Tibial artery (tissue), 4 donors: Measurements from ENCODE around the gene KIAA0753.

Experiments
- DNase-seq, 2 donors: peaks; one replicate each; pipeline ENCODE4 v3.0.0-alpha.2; 2019
- H3K27ac ChIP-seq, 2 donors: fragments of 200-600 bp; sonication (generic) in 1 of 2; 1 replicate in 1 of 2; 2 replicates in 1 of 2; pipeline ENCODE4 v1.5.1; 2018 to 2019; ENCODE audit warnings: mild to moderate bottlenecking in 1 of 2
- H3K27me3 ChIP-seq, 2 donors: fragments of 200-600 bp; sonication (generic) in 1 of 2; one replicate each; pipeline versions ENCODE4 v1.5.1 to v1.6.0; 2016 to 2019
- H3K36me3 ChIP-seq, 3 donors: fragments of 200-600 bp; sonication (generic) in 2 of 3; one replicate each; pipeline ENCODE4 v1.5.1; 2016 to 2019; ENCODE audit warnings: mild to moderate bottlenecking in 2 of 3
- H3K4me1 ChIP-seq, 4 donors: fragments of 200-600 bp; sonication (generic) in 2 of 4; 1 replicate in 3 of 4; 2 replicates in 1 of 4; pipeline ENCODE4 v1.5.1; 2016 to 2019
- H3K4me3 ChIP-seq, 2 donors: fragments of 200-600 bp; sonication (generic) in 1 of 2; 1 replicate in 1 of 2; 2 replicates in 1 of 2; pipeline ENCODE4 v1.5.1; 2018 to 2019; ENCODE audit warnings: mild to moderate bottlenecking in 2 of 2
- H3K9me3 ChIP-seq, 3 donors: fragments of 200-600 bp; sonication (generic) in 1 of 3; one replicate each; pipeline ENCODE4 v1.5.1; 2016 to 2019
- intact Hi-C: fragments of 100-400 bp; cut with DNase I; formaldehyde crosslinking; loops from one replicate; pipeline ENCODE4 v1.15.0; 2023; ENCODE audit warnings: low total_unique reads
- TF ChIP-seq, protein P1 (sequence below), 2 experiments: fragments of 200-600 bp in 1 of 2; fragments of 450-650 bp in 1 of 2; IDR thresholded peaks; one replicate each; pipeline ENCODE4 v1.5.1; 2017 to 2019; ENCODE audit warnings: antibody characterized with exemption in 2 of 2, mild to moderate bottlenecking in 1 of 2, moderate library complexity in 1 of 2

KIAA0753 gene

DNA sequence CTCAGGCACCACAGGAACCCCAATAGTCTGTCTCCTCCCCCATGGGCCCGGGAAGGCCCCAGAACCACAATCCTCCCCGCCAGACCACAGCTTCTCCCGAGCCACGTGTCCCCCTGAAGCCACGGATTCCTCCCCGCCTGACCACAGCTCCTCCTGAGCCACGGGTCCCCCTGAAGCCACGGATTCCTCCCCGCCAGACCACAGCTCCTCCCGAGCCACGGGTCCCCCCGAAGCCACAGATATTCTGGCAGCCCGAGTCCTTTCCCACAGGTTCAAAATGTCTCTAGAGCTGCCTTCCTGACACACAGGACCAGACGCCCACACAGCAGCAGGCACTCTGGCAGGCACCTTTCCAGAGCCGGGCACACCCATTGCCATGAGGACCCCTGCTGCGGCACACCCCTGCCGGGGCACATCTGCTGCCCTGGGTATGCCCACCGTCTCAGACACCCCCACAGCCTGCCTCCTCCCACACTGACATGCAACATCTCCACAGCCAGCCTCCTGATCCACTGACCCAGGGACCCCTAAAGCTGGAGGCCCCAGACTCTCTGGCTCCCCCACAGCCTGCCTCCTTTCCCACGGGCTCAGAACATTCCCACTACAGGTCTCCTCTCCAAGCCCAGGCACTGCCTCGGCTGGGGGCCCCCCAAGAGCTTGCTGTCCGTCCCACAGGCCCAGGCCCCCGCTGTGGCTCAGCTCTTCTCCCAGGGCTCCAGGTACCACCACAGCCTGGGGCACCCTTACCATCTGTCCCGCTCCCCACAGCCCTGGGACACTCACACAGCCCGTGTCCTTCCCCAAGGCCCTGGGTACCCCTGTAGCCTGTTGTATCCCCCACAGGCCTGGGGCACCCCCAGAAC is 2.2 kb downstream of the KIAA0753 start:
- no peak overlapping the region for H3K27ac ChIP-seq
- H3K36me3 ChIP-seq = peaks cover 14 to 19% (median 16%) of the 10 kb centered on the region in 3 donors
- H3K9me3 ChIP-seq = no peaks in the 10 kb centered on the region
- no peaks in the 10 kb centered on the region for H3K27me3 ChIP-seq
- intact Hi-C loops = no loop called here
- peak in 1 of 2 donors; percentile 64 for DNase-seq
- H3K4me3 ChIP-seq = no peak overlapping the region
- TF ChIP-seq, protein P1, sequence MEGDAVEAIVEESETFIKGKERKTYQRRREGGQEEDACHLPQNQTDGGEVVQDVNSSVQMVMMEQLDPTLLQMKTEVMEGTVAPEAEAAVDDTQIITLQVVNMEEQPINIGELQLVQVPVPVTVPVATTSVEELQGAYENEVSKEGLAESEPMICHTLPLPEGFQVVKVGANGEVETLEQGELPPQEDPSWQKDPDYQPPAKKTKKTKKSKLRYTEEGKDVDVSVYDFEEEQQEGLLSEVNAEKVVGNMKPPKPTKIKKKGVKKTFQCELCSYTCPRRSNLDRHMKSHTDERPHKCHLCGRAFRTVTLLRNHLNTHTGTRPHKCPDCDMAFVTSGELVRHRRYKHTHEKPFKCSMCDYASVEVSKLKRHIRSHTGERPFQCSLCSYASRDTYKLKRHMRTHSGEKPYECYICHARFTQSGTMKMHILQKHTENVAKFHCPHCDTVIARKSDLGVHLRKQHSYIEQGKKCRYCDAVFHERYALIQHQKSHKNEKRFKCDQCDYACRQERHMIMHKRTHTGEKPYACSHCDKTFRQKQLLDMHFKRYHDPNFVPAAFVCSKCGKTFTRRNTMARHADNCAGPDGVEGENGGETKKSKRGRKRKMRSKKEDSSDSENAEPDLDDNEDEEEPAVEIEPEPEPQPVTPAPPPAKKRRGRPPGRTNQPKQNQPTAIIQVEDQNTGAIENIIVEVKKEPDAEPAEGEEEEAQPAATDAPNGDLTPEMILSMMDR (IDR thresholded peaks at IDR 0.05) = no peak
- peaks cover 0 to 28% (median 21%) of the 10 kb centered on the region in 4 donors for H3K4me1 ChIP-seq

DNA sequence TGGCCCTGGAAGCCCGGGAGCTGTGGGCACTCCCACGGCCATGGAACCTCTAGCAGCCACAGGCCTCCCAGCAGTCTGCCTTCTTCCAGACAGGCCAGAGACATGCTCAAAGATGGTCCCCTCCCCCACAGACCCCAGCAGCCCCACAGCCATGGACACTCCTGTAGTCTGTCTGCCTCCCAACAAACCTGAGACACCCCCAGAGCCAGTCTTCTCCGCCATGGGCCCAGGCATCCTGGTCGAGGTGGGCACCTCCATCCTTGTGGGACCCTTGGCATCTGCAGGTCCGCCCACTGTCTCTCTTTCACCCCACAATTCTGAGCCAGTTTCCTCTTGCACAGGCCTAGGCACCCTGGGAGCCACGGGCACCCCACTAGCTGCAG is 3.1 kb downstream of the KIAA0753 start:
- intact Hi-C loops = no loop called here
- Histone ChIP-seq H3K4me3 (no peak overlapping the region), H3K27me3 (no peaks in the 10 kb centered on the region), H3K36me3 (peaks cover 19 to 26% (median 24%) of the 10 kb centered on the region in 3 donors), H3K4me1 (peaks cover 0 to 28% (median 21%) of the 10 kb centered on the region in 4 donors), H3K9me3 (no peaks in the 10 kb centered on the region), H3K27ac (no peak overlapping the region)
- TF ChIP-seq, protein P1 (IDR thresholded peaks at IDR 0.05) = no peak
- peak in 1 of 2 donors; percentile 61 for DNase-seq

DNA sequence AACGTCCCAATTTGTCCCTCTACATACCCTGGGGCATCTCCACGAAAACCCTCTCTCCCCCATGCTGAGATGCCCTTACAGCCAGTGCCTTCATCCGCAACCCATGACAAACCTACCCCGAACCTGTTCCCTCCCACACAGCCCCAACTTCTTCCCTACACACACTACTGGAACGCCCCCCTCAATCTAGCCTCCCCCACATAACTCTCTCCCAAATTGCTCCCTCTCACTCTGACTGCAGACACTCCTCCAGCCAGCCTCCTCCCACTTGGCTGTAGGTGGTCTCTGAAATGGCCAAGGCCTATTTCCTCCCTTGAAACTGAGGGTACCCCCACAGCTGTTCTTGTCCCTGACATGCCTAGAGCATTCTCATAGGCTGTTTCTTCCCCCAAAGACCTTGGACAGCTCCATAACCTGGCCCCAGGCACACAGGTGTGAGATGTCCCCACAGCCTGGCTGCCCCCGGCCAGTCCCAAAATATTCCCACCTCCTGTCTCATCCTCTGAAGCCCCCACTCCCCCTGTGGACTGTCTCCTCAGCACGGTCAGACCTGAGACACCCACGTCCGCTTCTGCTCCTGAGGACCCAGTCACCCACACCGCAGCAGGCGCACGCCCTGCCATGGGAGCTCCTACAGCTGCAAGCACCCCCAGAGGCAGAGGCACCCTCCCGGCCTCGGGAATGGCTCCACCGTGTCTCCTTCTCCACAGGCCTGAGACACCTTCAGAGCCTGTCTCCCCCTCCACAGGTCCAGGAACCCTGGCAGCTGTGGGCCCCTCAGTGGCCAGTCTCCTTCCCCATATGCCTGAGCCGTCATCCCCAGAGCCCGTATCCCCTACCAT is 3.7 kb downstream of the KIAA0753 start:
- Histone ChIP-seq H3K4me1 (peaks cover 0 to 24% (median 20%) of the 10 kb centered on the region in 4 donors), H3K27me3 (no peaks in the 10 kb centered on the region), H3K9me3 (no peaks in the 10 kb centered on the region), H3K4me3 (no peak overlapping the region), H3K36me3 (peaks cover 25 to 31% (median 28%) of the 10 kb centered on the region in 3 donors), H3K27ac (no peak overlapping the region)
- DNase-seq = peak in 1 of 2 donors; percentile 64
- TF ChIP-seq, protein P1 (IDR thresholded peaks at IDR 0.05) = no peak
- intact Hi-C loops = no loop called here

DNA sequence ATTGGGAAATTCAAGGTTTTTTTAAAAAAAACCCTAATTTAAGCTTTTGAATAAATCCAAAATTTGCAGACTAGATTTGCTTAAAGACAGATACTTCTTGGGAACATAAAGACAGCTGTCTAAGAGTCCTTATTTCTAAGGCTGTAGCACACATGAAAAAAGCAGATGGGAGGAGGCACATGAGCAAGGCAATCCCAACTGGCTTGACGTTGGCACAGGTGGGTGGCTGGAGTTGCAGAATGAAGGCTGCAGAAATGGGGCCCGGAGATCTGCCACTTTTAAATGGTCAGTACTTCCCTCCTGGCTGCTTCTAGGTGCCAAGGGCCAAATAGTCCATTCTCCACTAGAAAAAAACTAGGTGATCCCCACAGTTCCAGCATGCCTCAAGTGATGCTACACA is 4.4 kb downstream of the KIAA0753 start:
- intact Hi-C loops = no loop called here
- TF ChIP-seq, protein P1 (IDR thresholded peaks at IDR 0.05) = no peak

DNA sequence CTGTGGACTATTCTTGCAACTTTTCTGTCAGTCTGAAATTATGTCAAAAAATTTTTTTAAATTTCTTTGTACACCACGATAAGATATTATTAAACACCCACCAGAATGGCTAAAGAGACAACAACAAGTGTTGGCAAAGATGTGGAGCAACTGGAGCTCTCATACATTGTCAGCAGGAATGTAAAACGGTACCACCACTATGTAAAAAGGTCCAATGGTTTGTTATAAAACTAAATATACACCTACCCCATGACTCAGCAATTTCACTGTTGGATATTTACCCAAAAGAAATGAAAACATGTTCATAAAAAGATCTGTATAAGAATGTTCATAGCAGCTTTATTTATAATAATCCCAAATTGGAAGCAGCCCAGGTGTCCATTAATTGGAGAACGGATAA is 7.2 kb downstream of the KIAA0753 start:
- intact Hi-C loops = no loop called here
- H3K36me3 ChIP-seq = peaks cover 30 to 58% (median 30%) of the 10 kb centered on the region in 3 donors

More for the DNA sequence above, 4.4 kb downstream of the KIAA0753 start:
- no peaks in the 10 kb centered on the region for H3K9me3 ChIP-seq
- peaks cover 0 to 19% (median 17%) of the 10 kb centered on the region in 4 donors for H3K4me1 ChIP-seq
- no peak overlapping the region for H3K4me3 ChIP-seq
- peaks cover 29 to 39% (median 30%) of the 10 kb centered on the region in 3 donors for H3K36me3 ChIP-seq
- no peak for DNase-seq
- no peak overlapping the region for H3K27ac ChIP-seq
- H3K27me3 ChIP-seq = no peaks in the 10 kb centered on the region

More for the DNA sequence above, 7.2 kb downstream of the KIAA0753 start:
- no peaks in the 10 kb centered on the region for H3K9me3 ChIP-seq
- no peak for DNase-seq
- TF ChIP-seq, protein P1 (IDR thresholded peaks at IDR 0.05) = no peak
- peaks cover 0 to 3% (median 2%) of the 10 kb centered on the region in 4 donors for H3K4me1 ChIP-seq
- H3K4me3 ChIP-seq = no peak overlapping the region
- no peak overlapping the region for H3K27ac ChIP-seq
- no peaks in the 10 kb centered on the region for H3K27me3 ChIP-seq
